ENCODE measurements around the gene TADA2B.
A peak's percentile ranks its signal among the peaks of the same experiment; 100 is the strongest.

- TF ChIP-seq POLR2A (IDR thresholded peaks at IDR 0.05) (no peak), CTCF (IDR thresholded peaks at IDR 0.05) (peak; percentile 56 to 88 (median 73))
Observed at GRCh38 chr4:7101692-7102515, 58.7 kb downstream of the TADA2B start.
